Endometrium (tissue), 2 donors: ENCODE measurements around the gene PCGF6.
"Not testable (repeated sequence)": the region's sequence is repeated elsewhere in the genome, so short reads cannot be mapped to it uniquely, and the experiment has no call there.

ENCODE experiments used
- FAIRE-seq: peaks from 2 replicates; lab custom pipeline; 2012; peaks lifted over from hg19 to GRCh38; lab: Jason Lieb, UNC
- donor health status: control.
- donor health status: control.

Gene PCGF6, protein sequence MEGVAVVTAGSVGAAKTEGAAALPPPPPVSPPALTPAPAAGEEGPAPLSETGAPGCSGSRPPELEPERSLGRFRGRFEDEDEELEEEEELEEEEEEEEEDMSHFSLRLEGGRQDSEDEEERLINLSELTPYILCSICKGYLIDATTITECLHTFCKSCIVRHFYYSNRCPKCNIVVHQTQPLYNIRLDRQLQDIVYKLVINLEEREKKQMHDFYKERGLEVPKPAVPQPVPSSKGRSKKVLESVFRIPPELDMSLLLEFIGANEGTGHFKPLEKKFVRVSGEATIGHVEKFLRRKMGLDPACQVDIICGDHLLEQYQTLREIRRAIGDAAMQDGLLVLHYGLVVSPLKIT

DNA sequence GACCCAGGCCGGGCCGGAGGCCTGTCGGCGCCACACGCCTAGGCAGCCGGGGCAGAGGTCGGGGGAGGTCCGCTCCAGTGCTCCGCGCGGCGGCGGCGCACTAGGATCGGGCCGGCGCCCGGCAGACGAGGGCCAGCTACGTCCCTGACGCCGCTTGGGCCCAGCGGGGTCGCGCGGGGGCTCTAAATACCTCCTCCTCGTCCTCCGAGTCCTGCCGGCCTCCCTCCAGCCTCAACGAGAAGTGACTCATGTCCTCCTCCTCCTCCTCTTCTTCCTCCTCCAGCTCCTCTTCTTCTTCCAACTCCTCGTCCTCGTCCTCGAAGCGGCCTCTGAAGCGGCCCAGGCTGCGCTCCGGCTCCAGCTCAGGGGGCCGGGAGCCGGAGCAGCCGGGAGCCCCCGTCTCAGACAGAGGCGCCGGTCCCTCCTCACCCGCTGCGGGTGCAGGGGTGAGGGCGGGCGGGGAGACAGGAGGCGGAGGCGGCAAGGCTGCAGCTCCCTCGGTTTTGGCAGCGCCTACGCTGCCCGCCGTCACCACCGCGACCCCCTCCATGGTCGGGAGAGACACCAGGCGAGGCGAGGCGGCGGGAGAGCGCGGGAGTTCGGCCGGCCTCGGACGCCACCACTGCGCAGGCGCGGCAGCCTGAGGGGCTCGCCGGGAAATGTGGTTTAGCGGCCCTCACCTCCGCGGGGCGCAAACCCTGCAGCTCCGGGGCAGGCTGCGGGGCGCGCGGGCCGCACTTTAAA is at the start of gene PCGF6:
PCGF6 (minus strand) TSS at position 624 of the 744 bp plus-strand sequence; CDS start at position 550, 74 bp downstream.
- FAIRE-seq: no peak

DNA sequence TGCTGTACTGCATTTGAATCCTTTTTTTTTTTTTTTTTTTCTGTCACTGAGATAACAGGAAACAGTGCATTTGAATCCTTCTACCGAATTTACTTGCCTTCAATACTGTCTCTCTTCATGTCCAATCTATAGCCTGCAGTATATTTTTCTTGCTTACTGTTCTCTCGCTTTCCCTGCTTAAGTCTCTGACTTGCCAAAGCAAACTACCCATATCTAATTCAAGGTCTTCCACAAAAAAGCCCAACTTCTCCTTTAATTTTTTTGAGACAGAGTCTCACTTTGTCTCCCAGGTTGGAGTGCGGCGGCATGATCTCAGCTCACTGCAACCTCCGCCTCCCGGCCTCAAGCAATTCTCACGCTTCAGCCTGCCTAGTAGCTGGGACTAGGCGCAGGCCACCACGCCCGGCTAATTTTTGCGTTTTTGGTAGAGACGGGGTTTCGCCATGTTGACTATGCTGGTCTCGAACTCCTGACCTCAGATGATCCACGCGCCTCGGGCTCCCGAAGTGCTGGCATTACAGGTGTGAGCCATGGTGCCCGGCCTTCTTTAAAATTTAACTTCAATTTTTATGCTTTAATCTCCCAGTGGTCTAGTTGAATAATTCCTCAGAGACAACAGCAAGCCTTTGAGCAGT is 46.4 kb upstream of the PCGF6 start:
- FAIRE-seq: no peak

DNA sequence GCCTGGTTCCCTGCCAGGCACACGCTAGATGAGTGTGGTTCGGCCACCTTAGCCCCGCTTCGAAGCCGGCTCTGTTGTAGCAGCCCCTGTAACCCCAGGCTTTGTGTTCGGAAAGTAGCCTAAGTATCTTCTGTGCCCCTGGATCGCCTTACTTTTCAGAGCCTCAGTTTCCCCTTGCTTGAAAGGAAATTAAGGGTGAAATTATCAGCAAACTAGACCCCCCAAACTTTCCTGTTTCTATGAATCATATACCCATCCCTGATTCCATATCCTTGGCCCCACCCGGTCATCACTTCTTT is 45.8 kb upstream of the PCGF6 start:
- FAIRE-seq: no peak

DNA sequence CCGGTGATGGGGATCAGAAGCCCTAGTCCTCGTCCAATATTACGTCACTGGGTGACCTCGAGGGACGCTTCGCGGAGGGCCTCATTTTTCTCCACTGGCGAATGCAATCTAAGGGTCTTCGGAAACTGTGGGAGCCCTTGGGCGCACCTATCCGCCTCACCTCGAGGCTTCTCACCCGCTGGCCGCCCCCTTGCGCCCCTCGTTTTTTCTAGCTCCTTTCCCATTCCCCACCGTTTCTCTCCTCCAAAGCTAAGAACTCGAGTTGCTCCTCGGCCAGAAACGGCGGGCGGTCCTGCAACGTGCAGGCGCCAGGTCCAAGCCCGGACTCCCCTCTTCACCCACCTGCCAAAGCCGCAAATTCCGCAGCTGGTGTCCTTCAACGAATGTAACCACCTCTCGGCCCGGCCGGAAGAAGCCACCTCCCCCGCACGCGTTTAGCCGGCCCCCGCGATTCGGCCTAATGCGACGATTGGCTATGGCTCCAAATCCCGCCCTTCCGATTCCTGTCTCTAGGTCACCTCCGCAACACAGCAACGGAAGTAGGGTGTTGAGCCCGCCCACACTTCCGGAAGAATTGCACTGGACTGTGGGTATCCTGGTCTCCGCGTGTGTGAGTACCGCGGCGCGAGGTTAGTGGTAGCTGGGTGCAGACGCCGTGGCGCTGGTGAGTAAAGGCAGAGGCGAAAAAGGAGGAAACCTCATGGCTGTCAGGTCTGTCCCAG is 45.3 kb upstream of the PCGF6 start, which contains the start of the genes ATP5MK and PDCD11:
ATP5MK (minus strand) TSS at position 409 of the 722 bp plus-strand sequence. CDS start 4,018 bp downstream, outside the sequence.
PDCD11 (plus strand) TSS at position 560 of the 722 bp plus-strand sequence. CDS start 1,801 bp downstream, outside the sequence.
- FAIRE-seq: peak; percentile 93

DNA sequence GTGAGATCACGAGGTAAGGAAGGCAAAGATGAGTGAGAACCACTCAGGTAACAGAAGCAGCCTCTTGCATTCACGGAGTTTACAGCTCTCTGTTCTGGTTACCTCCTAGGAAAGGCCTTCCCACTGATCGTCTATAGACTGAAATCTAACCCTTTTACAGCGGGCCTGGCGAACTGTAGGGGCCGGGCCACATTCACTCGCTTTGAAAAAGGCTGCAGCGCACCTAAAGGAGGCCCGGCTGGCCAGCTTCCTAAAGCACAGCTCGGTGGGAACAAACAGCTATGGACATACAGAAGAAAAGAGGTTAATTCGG is 44.8 kb upstream of the PCGF6 start:
- FAIRE-seq: no peak

DNA sequence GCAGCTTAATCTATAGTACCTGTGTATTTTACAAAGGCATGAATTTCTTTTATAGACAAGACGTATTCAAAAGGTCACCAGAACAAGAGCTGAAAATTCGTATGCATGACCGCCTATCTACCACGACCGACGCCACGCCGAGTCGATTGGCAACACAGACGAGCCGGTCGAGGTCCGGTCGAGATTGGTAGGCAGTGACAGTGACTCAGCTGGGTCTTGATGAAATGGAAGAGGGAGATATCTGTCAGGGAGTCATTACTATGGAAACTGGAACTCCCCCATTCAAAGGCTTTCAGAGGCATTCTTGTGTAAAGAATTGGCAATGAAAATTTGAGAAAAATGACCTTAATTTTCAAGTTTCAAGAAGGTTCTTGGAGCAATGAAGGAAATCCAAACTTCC is 43.2 kb upstream of the PCGF6 start:
- FAIRE-seq: no peak

DNA sequence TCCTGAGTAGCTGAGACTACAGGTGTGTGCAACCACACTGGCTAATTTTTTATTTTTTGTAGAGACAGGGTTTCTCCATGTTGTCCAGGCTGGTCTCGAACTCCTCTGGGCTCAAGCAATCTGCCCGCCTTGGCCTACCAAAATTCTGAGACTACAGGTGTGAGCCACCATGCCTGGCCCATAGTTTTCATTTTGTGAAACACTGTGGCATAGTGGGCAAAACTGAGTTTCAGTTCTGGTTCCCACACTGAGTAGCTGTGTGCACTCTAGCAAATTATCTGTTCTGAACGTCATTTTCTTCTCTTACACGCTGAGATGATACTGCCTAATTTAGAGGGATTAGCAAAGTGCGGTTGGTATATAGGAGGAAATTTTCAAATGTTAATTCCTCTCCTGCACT is 31.8 kb upstream of the PCGF6 start:
- no peak for FAIRE-seq

DNA sequence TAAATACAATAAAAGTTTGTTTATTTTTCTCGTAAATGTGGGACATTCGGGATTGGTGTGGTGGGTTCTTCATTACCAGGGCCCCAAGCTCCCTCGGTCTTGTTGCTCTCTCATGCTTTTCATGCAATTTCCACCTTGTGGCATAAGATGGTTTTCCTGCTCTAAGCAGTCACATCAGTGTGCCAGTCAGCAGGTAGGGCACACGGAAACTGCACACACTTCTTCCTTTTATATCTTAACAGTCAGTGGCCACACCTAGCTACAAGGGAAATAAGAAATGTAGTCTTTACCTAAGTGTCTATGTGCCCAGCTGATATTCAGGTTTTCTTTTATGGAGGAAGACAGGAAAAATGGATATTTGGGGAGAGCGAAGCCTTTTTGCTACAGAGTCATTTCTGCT is 23.3 kb upstream of the PCGF6 start:
- FAIRE-seq: no peak

DNA sequence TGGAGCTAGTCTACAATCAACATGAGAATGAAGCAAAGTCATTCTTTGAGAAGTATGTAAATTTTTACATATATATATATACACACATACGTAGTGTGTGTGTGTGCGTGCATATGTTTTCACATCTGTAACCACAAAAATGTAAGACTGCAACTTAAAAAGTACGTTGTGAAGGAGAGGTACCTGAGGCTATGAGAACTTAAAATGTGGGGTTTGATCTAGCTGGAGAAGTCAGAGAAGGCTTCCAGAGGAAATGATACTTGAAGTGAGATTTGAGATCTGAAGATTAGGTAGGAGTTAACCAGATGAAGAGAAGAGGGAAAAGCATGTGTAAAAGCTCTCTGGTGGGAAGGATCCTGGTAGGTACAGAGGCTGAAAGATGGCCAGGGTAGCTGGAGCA is 22.6 kb upstream of the PCGF6 start:
- no peak for FAIRE-seq

DNA sequence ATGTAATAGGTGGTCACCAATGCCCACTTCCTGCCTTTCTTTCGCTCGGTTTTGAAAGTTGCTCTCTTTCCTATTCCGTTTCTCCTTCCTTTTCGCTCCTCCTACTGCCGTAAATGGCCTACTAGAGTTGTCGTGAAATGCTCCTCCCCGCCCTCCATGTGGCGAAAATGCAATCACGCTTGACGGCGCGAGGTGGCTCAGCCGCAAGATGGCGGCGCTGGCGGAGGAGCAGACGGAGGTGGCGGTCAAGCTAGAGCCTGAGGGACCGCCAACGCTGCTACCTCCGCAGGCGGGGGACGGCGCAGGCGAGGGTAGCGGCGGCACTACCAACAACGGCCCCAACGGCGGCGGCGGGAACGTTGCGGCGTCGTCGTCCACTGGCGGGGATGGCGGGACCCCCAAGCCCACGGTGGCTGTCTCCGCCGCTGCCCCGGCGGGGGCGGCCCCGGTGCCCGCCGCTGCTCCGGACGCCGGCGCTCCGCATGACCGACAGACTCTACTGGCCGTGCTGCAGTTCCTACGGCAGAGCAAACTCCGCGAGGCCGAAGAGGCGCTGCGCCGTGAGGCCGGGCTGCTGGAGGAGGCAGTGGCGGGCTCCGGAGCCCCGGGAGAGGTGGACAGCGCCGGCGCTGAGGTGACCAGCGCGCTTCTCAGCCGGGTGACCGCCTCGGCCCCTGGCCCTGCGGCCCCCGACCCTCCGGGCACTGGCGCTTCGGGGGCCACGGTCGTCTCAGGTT is 17.0 kb upstream of the PCGF6 start, which contains the start of gene TAF5:
TAF5 (plus strand) TSS at position 195 of the 737 bp plus-strand sequence; CDS start at position 209, 14 bp downstream.
- peak; percentile 89 for FAIRE-seq

DNA sequence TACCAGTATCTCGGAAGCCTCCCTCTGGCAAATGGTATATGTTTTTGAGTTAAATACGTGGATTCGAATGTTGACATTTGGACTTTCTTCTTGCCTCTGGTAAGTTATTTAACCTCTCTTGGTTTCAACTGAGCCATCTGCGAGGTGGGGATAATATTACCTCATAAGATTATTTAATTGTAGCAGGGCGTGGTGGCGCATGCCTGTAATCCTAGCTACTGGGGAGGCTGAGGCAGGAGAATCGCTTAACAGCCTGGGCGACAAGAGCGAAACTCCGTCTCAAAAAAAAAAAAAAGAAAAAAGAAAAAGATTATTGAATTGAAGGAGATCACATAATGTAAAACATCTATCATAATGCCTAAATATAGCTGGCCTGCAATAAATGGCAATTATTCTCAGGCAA is 16.4 kb upstream of the PCGF6 start:
- no peak for FAIRE-seq

DNA sequence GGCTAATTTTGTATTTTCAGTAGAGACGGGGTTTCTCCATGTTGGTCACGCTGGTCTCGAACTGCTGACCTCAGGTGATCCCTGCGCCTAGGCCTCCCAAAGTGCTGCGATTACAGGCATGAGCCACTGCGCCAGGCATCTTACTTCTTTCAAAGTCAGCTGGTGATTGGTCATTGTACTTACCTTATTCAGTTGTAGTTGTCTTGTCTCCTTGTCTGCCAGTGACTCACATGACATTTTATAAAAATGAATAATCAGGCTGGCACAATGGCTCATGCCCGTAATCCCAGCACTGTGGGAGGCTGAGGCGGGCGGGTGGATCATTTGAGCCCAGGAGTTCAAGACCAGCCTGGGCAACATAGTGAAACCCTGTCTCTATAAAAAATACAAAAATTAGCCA is 9.9 kb upstream of the PCGF6 start:
- not testable (repeated sequence) for FAIRE-seq

DNA sequence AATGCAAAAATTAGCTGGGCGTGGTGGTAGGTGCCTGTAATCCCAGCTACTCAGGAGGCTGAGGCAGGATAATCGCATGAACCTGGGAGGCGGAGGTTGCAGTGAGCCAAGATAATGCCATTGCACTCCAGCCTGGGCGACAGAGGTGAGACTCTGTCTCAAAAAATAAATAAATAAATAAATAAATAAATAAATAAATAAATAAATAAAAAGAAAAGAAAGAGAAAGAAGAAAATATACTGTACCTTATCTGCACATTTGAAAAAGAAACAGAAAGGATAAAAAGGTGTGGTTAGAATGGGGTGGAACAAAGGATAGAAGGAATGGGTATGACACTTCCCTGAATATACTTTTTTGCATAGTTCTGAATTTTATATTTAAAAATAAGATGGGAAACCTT is 8.6 kb upstream of the PCGF6 start:
- not testable (repeated sequence) for FAIRE-seq

DNA sequence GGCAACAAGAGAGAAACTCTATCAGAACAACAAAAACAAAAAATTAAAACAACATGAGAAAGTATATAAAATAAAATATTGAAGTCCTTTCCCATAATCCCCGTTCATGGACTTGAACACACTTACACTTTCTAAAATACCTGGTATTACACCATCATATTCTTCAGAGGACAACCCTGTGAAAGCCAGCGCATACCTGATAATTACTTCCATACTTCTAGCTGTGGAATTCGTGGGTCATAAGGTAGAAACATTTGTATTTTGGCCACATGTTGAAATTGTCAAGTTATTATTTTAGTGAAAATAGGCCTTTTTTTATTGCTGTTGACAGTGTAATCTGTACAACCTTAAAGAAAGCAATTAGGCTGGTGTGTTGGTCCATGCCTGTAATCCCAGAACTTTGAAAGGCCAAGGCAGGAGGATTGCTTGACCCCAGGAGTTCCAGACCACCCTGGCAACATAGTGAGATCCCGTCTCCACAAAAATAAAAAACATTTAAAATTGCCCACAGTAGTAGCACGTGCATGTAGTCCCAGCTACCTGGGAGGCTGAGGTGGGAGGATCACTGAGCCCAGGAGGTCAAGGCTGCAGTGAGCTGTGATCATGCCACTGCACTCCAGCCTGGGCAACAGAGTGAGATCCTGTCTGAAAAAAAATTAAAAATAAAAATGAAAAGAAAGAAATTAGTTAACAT is 5.1 kb upstream of the PCGF6 start:
- FAIRE-seq: no peak

DNA sequence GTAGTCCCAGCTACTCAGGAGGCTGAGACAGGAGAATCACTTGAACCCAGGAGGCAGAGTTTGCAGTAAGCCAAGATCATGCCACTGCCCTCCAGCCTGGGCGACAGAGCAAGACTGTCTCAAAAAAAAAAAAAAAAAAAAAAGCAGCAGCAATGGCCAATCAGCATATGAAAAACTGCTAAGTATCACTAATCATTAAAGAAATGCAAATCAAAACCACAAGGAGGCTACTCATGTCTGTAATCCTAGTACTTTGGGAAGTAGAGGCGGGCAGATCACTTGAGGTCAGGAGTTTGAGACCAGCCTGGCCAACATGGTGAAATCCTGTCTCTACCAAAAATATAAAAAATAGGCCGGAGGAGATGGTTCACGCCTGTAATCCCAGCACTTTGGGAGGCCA is 3.6 kb upstream of the PCGF6 start:
- not testable (repeated sequence) for FAIRE-seq

DNA sequence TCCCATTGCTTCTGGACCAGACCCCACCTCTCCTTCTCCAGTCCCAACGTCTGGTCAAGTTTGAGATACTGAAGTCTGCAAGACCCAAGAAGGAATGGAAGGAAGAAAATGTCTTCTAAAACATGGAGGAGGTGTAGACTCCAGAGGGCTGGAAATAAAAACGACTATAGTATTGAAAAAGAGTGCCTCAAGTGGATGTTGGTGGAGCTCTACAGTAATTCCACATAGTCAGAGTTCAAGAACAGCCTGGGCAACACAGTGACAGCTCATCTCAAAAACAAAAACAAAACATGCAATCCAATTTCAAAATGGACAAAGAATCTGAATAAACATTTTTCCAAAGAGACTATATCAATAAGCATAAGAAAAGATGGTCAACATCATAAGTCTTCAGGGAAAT is 2.3 kb upstream of the PCGF6 start:
- no peak for FAIRE-seq

DNA sequence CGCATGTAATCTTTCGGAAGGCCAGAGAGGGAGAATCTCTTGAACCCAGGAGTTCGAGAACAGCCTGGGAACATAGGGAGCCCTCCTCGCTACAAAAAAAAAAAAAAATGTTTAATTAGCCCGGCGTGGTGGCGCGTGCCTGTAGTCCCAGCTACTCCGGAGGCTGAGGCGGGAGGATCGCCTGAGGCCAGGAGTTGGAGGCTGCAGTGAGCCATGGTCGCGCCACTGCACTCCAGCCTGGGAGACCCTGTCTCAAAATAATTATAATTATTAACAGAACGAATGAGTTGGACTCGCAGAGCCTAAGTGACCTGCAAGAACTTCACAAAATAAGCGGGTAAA is 794 bp downstream of the PCGF6 start:
- no peak for FAIRE-seq

DNA sequence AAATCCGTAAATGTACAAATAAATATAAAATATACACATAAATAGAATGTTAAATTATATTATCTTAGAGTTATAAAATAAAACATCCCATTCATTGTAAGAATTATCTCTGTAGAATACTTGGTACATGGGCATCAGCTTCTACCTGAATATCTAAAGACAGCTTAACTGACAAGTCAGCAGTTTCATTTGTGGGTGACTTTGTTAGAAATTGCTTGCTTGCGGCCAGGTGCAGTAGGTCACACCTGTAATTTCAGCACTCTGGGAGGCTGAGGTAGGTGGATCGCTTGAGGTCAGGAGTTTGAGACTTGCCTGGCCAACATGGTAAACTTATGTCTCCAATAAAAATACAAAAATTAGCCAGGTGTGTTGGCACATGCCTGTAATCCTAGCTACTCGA is 14.6 kb downstream of the PCGF6 start:
- no peak for FAIRE-seq

DNA sequence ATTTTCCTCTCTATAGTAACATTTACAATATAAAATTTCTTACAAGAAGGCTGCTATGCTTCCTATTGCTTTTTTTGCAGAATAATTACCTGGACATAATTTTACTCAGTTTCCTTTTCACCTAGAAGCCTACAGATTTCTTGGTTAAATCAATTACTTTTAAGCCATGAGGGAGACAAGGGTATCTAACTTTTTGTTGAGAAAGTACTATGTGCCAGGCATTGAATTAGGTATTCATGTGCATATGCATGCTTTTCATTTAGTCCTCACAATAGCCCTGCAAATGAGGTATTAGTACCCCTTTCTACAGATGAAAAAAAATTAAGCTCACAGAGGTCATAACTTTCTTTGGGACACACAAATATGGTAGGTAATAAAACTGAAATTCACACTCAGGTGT is 16.4 kb downstream of the PCGF6 start:
- no peak for FAIRE-seq

DNA sequence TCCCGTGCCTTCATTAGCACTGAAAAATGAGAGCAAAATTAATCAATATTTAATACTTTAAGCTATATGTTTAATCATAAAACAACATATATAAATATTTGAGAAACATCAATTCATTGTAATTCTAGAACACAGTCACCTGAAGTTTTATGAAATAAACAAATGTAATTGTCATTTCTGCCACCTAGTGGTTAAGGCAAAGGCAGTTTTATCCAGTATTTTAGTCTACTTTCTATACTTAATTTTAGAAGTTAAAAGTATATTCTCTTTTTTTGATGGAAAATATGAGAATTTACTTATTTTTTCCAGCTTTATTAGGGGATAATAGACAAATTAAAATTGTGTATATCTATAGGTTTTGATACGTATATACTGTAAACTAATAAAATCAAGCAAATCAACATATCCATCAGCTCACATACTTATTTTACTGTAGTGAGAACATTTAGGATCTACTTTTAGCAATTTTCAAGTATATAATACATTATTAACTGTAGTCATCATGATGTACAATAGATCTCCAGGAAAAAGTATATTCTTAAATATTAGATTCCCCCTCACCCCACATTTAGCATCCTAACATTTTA is 16.9 kb downstream of the PCGF6 start:
- FAIRE-seq: peak; percentile 97

DNA sequence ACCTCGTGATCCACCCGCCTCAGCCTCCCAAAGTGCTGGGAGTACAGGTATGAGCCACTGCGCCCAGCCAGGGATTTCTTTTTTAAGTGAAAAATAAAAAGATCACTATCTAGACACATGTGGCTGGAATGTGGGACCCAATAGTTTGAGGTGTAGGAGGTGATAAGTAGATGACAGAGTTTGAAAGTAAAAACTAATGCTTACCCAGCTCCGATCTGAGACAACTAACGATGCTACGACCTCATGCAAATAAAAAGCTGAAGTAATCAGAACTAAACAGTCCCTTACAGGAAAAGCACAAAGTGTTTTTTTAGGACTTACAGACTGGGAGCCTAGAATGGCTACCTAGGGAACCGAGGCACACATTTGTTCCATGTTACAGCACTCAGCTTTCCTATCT is 23.0 kb downstream of the PCGF6 start:
- no peak for FAIRE-seq
